Endothelial cell of umbilical vein (primary cell): ENCODE data around the gene LCAT.

ENCODE experiments used
- EZH2 ChIP-seq: IDR thresholded peaks from 2 replicates; pipeline ENCODE4 v1.6.1; 2012; ENCODE audit warnings: borderline replicate concordance, low read depth, mild to moderate bottlenecking, moderate library complexity, low read length, inconsistent platforms; ENCODE audit not compliant: severe bottlenecking
- FOS ChIP-seq: IDR thresholded peaks from 2 replicates; pipeline ENCODE4 v1.6.1; 2011; ENCODE audit warnings: mild to moderate bottlenecking, low read length, moderate library complexity, borderline replicate concordance; ENCODE audit not compliant: insufficient read depth
- GATA2 ChIP-seq: IDR thresholded peaks from 2 replicates; pipeline ENCODE4 v1.7.0; 2011; ENCODE audit warnings: low read depth, mild to moderate bottlenecking, moderate library complexity, mixed read lengths, low read length; ENCODE audit not compliant: insufficient read length, insufficient read depth
- JUN ChIP-seq: IDR thresholded peaks from 2 replicates; pipeline ENCODE4 v1.6.1; 2011; ENCODE audit warnings: borderline replicate concordance, low read depth; ENCODE audit not compliant: insufficient read length, insufficient read depth
- MAX ChIP-seq: IDR thresholded peaks from 2 replicates; pipeline ENCODE4 v1.6.1; 2011; ENCODE audit not compliant: insufficient read depth, insufficient read length
- MYC ChIP-seq: IDR thresholded peaks from one replicate; pipeline ENCODE4 v1.6.1; 2011; ENCODE audit warnings: mild to moderate bottlenecking, low read depth, low read length
- POLR2A ChIP-seq: IDR thresholded peaks from 2 replicates; pipeline ENCODE4 v1.6.1; 2012; ENCODE audit warnings: low read depth, mild to moderate bottlenecking, control low read depth, low read length
- POLR2AphosphoS5 ChIP-seq: IDR thresholded peaks from 2 replicates; pipeline ENCODE4 v1.6.1; 2012; ENCODE audit warnings: low read depth, mild to moderate bottlenecking, control low read depth, low read length, moderate library complexity; ENCODE audit not compliant: insufficient read depth
- TF ChIP-seq, protein P1 (sequence below), 2 donors: IDR thresholded peaks; 1 replicate in 1 of 2; 2 replicates in 1 of 2; pipeline ENCODE4 v1.5.1; 2011; ENCODE audit warnings: low read length in 2 of 2, mild to moderate bottlenecking in 2 of 2, moderate library complexity in 2 of 2, control low read depth in 1 of 2, inconsistent platforms in 1 of 2, low read depth in 1 of 2; ENCODE audit not compliant: insufficient read depth in 1 of 2; ENCODE audit errors: extremely low read depth in 1 of 2

GRCh38 chr16:67901734-67902133 lies 42.2 kb downstream of the LCAT start:
- TF ChIP-seq, protein P1, sequence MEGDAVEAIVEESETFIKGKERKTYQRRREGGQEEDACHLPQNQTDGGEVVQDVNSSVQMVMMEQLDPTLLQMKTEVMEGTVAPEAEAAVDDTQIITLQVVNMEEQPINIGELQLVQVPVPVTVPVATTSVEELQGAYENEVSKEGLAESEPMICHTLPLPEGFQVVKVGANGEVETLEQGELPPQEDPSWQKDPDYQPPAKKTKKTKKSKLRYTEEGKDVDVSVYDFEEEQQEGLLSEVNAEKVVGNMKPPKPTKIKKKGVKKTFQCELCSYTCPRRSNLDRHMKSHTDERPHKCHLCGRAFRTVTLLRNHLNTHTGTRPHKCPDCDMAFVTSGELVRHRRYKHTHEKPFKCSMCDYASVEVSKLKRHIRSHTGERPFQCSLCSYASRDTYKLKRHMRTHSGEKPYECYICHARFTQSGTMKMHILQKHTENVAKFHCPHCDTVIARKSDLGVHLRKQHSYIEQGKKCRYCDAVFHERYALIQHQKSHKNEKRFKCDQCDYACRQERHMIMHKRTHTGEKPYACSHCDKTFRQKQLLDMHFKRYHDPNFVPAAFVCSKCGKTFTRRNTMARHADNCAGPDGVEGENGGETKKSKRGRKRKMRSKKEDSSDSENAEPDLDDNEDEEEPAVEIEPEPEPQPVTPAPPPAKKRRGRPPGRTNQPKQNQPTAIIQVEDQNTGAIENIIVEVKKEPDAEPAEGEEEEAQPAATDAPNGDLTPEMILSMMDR (IDR thresholded peaks at IDR 0.05; ENCODE audit: extremely low read depth in 1 of 2, insufficient read depth in 1 of 2, low read depth in 1 of 2, low read length in 2 of 2) = no peak
- TF ChIP-seq EZH2 = no peak
- no peak for TF ChIP-seq POLR2A
- TF ChIP-seq JUN = no peak
- no peak for TF ChIP-seq FOS
- no peak for TF ChIP-seq POLR2AphosphoS5
- no peak for TF ChIP-seq GATA2
- no peak for TF ChIP-seq MAX
- no peak for TF ChIP-seq MYC
